Measurements from ENCODE around the gene SSX3. TPM values are rescaled to one million over a fixed set of nuclear protein-coding genes. Genes with fewer than 3 reads are reported as not detected.
"Not testable (repeated sequence)": the region's sequence is repeated elsewhere in the genome, so short reads cannot be mapped to it uniquely, and the experiment has no call there.

The SSX3 gene, protein sequence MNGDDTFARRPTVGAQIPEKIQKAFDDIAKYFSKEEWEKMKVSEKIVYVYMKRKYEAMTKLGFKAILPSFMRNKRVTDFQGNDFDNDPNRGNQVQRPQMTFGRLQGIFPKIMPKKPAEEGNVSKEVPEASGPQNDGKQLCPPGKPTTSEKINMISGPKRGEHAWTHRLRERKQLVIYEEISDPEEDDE
- total RNA-seq = not detected in 2 replicates
- long read RNA-seq = 0 reads

DNA sequence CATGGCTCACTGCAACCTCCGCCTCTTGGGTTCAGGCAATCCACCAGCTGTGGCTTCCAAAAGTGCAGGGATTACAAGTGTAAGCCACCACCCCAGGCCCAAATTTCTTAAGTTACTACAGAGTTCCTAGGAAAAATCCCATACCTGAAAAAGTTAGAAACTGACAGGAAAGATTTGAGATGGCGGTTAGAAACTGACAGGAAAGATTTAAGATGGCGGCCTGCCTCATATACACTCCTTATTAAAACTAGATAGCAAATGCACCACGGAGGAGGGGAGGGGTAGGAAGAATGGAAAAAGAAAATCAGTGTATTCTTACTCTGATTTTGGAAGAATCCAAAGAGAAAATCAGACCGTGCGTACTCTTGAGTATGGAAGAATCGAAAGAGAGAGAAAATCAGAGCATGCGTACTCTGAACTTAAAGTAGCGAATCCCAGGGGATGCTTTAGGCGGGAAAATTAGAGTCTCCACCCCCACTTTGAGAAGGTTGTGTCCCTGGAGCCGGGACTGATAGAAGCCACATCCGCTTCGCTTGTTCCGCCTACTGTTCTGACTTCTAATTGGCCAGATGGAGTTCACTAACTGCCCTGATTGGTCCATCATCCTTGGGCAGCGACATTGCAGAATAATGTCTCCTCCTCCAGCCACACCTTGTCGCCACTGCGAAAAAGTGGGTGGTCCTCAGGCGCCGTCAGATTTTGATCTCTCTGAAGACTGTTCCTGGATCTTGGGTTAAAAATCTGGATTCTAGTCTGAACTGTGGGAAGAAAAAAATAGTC, at the start of gene SSX3:
TSS of gene SSX3 (minus strand) at position 389 of the 780 bp plus-strand sequence. CDS start 1,454 bp downstream, outside the sequence.
- H3K27ac Mint-ChIP-seq (ENCODE audit: unreplicated experiment); H3K27me3 Mint-ChIP-seq (ENCODE audit: unreplicated experiment); H3K4me3 Mint-ChIP-seq (ENCODE audit: unreplicated experiment); H3K36me3 Mint-ChIP-seq (ENCODE audit: unreplicated experiment); DNase-seq (ENCODE audit: extremely low spot score, unreplicated experiment); H3K4me1 Mint-ChIP-seq (ENCODE audit: unreplicated experiment); H3K9me3 Mint-ChIP-seq (ENCODE audit: unreplicated experiment): not testable (repeated sequence)

DNA sequence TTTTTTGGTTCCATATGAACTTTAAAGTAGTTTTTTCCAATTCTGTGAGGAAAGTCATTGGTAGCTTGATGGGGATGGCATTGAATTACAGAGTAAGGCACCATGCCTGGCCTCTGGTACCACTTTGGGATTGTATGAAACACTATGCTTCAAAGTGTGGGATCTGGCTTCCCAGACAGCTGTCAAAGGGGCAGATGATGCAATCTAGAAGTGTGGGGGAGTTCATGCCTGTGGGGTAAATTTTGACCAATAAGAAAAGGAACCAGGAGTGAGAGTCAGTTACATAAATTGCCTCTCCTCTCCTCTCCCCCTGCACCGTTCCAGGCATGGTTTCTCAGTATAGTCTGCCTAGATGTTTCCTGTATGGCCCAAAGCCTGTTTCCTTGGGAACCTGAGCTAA, 41.3 kb upstream of the SSX3 start:
- not testable (repeated sequence) for H3K27me3 Mint-ChIP-seq (ENCODE audit: unreplicated experiment); H3K36me3 Mint-ChIP-seq (ENCODE audit: unreplicated experiment); H3K4me1 Mint-ChIP-seq (ENCODE audit: unreplicated experiment); H3K4me3 Mint-ChIP-seq (ENCODE audit: unreplicated experiment); H3K27ac Mint-ChIP-seq (ENCODE audit: unreplicated experiment); DNase-seq (ENCODE audit: extremely low spot score, unreplicated experiment); H3K9me3 Mint-ChIP-seq (ENCODE audit: unreplicated experiment)

DNA sequence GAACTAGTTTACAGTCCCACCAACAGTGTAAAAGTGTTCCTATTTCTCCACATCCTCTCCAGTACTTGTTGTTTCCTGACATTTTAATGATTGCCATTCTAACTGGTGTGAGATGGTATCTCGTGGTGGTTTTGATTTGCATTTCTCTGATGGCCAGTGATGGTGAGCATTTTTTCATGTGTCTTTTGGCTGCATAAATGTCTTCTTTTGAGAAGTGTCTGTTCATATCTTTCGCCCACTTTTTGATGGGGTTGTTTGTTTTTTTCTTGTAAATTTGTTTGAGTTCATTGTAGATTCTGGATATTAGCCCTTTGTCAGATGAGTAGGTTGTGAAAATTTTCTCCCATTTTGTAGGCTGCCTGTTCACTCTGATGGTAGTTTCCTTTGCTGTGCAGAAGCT, 40.4 kb upstream of the SSX3 start:
- not testable (repeated sequence) for H3K4me3 Mint-ChIP-seq (ENCODE audit: unreplicated experiment); H3K27ac Mint-ChIP-seq (ENCODE audit: unreplicated experiment); DNase-seq (ENCODE audit: extremely low spot score, unreplicated experiment); H3K36me3 Mint-ChIP-seq (ENCODE audit: unreplicated experiment); H3K27me3 Mint-ChIP-seq (ENCODE audit: unreplicated experiment); H3K4me1 Mint-ChIP-seq (ENCODE audit: unreplicated experiment); H3K9me3 Mint-ChIP-seq (ENCODE audit: unreplicated experiment)

DNA sequence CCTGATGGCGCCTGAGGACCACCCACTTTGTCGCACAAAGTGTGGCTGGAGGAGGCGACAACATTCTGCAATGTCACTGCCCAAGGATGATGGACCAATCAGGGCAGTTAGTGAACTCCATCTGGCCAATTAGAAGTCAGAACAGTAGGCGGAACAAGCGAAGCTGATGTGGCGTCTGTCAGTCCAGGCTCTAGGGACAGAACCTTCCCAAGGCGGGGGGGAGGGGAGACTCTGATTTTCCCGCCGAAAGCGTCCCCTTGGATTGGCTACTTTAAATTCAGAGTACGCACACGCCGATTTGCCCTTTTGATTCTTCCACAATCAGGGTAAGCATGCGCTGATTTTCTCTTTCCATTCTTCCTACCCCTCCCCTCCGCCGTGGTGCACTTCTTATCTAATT, 26.7 kb upstream of the SSX3 start, which contains the start of gene SSX4:
TSS of gene SSX4 (plus strand) at position 301 of the 400 bp plus-strand sequence. CDS start 515 bp downstream, outside the sequence.
- H3K9me3 Mint-ChIP-seq (ENCODE audit: unreplicated experiment); H3K4me1 Mint-ChIP-seq (ENCODE audit: unreplicated experiment); H3K27me3 Mint-ChIP-seq (ENCODE audit: unreplicated experiment); H3K36me3 Mint-ChIP-seq (ENCODE audit: unreplicated experiment); DNase-seq (ENCODE audit: extremely low spot score, unreplicated experiment); H3K27ac Mint-ChIP-seq (ENCODE audit: unreplicated experiment); H3K4me3 Mint-ChIP-seq (ENCODE audit: unreplicated experiment): not testable (repeated sequence)

DNA sequence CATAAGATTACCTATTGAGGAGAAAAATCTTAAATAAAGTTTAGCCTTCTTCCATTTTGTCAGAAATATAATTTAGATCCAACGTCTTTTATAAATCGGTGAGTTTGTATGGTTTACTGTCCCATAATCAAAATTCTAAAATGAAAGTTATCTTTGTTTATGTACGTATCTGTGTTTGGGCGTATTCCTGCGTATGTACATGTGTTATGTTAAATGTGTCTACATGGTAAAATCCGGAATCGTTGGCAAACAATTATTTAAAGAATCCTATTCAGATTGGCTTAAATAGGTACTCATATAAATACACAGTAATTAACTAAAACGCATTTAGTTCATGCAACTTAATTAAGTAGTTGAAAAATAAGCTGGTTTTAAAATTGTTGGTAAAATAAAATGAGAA, 13.9 kb upstream of the SSX3 start:
- not testable (repeated sequence) for H3K27me3 Mint-ChIP-seq (ENCODE audit: unreplicated experiment); H3K9me3 Mint-ChIP-seq (ENCODE audit: unreplicated experiment); H3K4me1 Mint-ChIP-seq (ENCODE audit: unreplicated experiment); H3K4me3 Mint-ChIP-seq (ENCODE audit: unreplicated experiment); DNase-seq (ENCODE audit: extremely low spot score, unreplicated experiment); H3K27ac Mint-ChIP-seq (ENCODE audit: unreplicated experiment); H3K36me3 Mint-ChIP-seq (ENCODE audit: unreplicated experiment)

DNA sequence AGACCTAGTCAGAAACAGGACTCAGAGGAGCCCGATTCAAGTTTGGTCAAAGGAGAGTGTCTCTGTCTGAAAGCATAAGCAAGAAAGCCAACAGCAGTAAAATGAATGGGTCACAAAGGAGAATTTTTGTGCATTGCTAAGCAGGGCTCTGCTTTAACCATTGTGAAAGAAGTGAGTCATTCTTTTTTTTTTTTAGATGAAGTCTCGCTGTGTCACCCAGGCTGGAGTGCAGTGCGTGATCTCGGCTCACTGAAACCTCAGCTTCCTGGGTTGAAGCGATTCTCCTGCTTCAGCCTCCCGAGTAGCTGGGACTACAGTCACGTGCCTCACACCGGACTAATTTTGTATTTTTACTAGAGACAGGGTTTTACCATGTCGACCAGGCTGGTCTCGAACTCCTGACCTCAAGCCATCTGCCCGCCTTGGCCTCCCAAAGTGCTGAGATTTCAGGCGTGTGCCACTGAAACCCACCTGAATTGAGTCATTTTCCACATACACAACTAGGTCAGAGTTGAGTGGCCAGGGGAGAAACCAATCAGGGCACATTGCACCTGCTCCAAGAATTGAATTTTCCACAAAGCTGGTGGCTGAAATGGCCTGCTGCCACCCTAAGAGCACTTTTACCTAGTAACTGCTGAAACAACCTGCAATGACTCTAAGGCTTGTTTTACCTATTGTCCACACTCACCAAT, 11.4 kb upstream of the SSX3 start:
- H3K27me3 Mint-ChIP-seq (ENCODE audit: unreplicated experiment); DNase-seq (ENCODE audit: extremely low spot score, unreplicated experiment); H3K9me3 Mint-ChIP-seq (ENCODE audit: unreplicated experiment); H3K4me3 Mint-ChIP-seq (ENCODE audit: unreplicated experiment); H3K27ac Mint-ChIP-seq (ENCODE audit: unreplicated experiment); H3K36me3 Mint-ChIP-seq (ENCODE audit: unreplicated experiment); H3K4me1 Mint-ChIP-seq (ENCODE audit: unreplicated experiment): not testable (repeated sequence)

DNA sequence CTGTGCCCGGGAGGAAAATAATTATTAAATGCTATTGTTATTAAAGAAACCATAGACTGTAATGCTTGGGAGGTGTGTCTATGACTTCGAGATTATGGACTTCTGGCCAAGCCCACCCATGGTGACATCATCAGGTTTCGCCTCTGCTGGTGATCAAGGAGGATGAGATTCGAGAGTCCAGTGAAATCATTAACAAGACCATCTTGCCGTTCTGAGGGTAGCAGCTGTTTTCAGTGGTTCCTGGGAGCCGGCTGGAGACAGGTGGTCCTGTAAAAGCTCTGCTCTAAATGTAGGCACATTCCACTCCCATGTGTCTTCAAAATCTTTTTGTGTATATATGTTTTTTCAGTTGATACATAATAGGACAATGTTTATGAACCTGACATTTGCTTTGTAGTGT, 2.8 kb upstream of the SSX3 start:
- not testable (repeated sequence) for H3K36me3 Mint-ChIP-seq (ENCODE audit: unreplicated experiment); H3K4me3 Mint-ChIP-seq (ENCODE audit: unreplicated experiment); H3K27ac Mint-ChIP-seq (ENCODE audit: unreplicated experiment); DNase-seq (ENCODE audit: extremely low spot score, unreplicated experiment); H3K4me1 Mint-ChIP-seq (ENCODE audit: unreplicated experiment); H3K9me3 Mint-ChIP-seq (ENCODE audit: unreplicated experiment); H3K27me3 Mint-ChIP-seq (ENCODE audit: unreplicated experiment)

DNA sequence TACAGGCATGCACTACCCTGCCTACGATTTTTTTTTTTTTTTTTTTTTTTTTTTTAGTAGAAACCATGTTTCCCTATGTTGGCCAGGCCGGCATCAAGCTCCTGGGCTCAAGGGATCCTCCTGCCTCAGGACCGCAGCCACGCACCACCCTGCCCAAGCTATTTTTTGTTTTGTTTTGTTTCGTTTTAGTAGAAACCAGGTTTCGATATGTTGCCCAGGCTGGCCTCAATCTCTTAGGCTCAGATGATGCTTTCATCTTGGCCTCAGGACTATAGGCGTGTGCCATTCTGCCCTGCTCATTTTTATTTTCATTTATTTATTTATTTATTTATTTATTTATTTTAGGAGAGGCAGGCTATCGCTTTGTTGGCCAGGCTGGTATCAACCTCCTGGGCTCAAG, 1.2 kb upstream of the SSX3 start:
- H3K27ac Mint-ChIP-seq (ENCODE audit: unreplicated experiment) = no peak overlapping the region
- TF ChIP-seq, protein P1, sequence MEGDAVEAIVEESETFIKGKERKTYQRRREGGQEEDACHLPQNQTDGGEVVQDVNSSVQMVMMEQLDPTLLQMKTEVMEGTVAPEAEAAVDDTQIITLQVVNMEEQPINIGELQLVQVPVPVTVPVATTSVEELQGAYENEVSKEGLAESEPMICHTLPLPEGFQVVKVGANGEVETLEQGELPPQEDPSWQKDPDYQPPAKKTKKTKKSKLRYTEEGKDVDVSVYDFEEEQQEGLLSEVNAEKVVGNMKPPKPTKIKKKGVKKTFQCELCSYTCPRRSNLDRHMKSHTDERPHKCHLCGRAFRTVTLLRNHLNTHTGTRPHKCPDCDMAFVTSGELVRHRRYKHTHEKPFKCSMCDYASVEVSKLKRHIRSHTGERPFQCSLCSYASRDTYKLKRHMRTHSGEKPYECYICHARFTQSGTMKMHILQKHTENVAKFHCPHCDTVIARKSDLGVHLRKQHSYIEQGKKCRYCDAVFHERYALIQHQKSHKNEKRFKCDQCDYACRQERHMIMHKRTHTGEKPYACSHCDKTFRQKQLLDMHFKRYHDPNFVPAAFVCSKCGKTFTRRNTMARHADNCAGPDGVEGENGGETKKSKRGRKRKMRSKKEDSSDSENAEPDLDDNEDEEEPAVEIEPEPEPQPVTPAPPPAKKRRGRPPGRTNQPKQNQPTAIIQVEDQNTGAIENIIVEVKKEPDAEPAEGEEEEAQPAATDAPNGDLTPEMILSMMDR (IDR thresholded peaks at IDR 0.05) = no peak
- H3K4me3 Mint-ChIP-seq (ENCODE audit: unreplicated experiment) = no peak overlapping the region
- no peaks in the 10 kb centered on the region for H3K4me1 Mint-ChIP-seq (ENCODE audit: unreplicated experiment)
- no peaks in the 10 kb centered on the region for H3K9me3 Mint-ChIP-seq (ENCODE audit: unreplicated experiment)
- no peaks in the 10 kb centered on the region for H3K27me3 Mint-ChIP-seq (ENCODE audit: unreplicated experiment)
- no peak for DNase-seq (ENCODE audit: extremely low spot score, unreplicated experiment)
- H3K36me3 Mint-ChIP-seq (ENCODE audit: unreplicated experiment) = no peaks in the 10 kb centered on the region

DNA sequence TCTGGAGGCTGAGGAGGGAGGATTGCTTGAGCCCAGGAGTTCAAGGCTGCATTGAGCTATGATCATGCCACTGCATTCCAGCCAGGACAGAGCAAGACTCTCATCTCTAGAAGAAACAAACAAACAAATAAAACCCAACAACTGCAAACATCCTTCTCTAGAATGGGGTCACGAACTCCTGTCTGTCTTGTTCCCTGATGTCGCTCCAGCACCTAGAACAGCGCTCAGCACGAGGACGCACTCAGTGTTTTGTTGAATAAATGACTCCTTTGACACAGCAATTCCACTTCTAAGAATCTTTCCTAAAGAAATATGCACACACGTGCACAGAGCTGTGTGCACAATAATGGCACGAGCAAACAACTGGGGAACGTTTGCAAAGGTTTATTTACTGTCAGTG, 10.4 kb downstream of the SSX3 start:
- H3K27me3 Mint-ChIP-seq (ENCODE audit: unreplicated experiment); H3K4me1 Mint-ChIP-seq (ENCODE audit: unreplicated experiment); H3K27ac Mint-ChIP-seq (ENCODE audit: unreplicated experiment); DNase-seq (ENCODE audit: extremely low spot score, unreplicated experiment); H3K4me3 Mint-ChIP-seq (ENCODE audit: unreplicated experiment); H3K36me3 Mint-ChIP-seq (ENCODE audit: unreplicated experiment); H3K9me3 Mint-ChIP-seq (ENCODE audit: unreplicated experiment): not testable (repeated sequence)

DNA sequence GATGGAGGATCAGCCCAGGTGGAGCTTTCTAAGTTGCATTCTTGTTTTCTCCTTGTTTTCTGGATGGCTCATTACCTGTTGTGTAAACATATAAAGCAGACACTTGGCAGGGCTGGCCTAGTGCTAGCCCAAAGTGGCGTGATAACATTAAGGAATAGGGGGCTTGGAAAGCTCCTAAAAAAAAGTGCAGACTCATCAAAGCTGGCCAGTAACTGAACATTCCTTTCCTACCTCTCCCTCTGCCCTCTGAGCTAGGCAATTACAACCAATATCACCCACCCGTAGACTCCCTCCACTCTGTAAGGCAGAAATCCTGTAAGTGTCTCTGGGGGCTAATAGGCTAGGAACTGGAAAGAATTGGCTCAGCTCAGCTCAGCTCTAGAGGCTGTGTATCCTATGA, 42.5 kb downstream of the SSX3 start:
- not testable (repeated sequence) for H3K36me3 Mint-ChIP-seq (ENCODE audit: unreplicated experiment); DNase-seq (ENCODE audit: extremely low spot score, unreplicated experiment); H3K9me3 Mint-ChIP-seq (ENCODE audit: unreplicated experiment); H3K27ac Mint-ChIP-seq (ENCODE audit: unreplicated experiment); H3K4me3 Mint-ChIP-seq (ENCODE audit: unreplicated experiment); H3K27me3 Mint-ChIP-seq (ENCODE audit: unreplicated experiment); H3K4me1 Mint-ChIP-seq (ENCODE audit: unreplicated experiment)
